ENCODE data around the gene MRPL2.

Gene MRPL2

GRCh38 chr6:43077981-43078511, 18.8 kb upstream of the MRPL2 start:
- no peaks in the 10 kb centered on the region for H4K20me1 ChIP-seq (ENCODE audit: insufficient read depth, low read length)
- H3K36me3 ChIP-seq (ENCODE audit: insufficient read depth, low read length): no peaks in the 10 kb centered on the region
- no peak overlapping the region for H3K4me2 ChIP-seq (ENCODE audit: low read length)
- no peak overlapping the region for H2AFZ ChIP-seq (ENCODE audit: low read length)
- TF ChIP-seq EZH2 (IDR thresholded peaks at IDR 0.05; ENCODE audit: borderline replicate concordance, low read length) (no peak), CTCF (IDR thresholded peaks at IDR 0.05; ENCODE audit: low read length) (no peak)
- no peaks in the 10 kb centered on the region for H3K27me3 ChIP-seq (ENCODE audit: insufficient read depth, low read length)
- H3K79me2 ChIP-seq (ENCODE audit: insufficient read depth, low read length): no peaks in the 10 kb centered on the region
- no peak overlapping the region for H3K27ac ChIP-seq (ENCODE audit: low read depth, low read length, poor library complexity, severe bottlenecking)
- H3K4me3 ChIP-seq (ENCODE audit: low read depth, low read length, poor library complexity, severe bottlenecking): no peak overlapping the region
- peaks cover 8% of the 10 kb centered on the region for H3K4me1 ChIP-seq (ENCODE audit: insufficient read depth, low read length, severe bottlenecking)
- H3K9ac ChIP-seq (ENCODE audit: low read length): no peak overlapping the region
- no peaks in the 10 kb centered on the region for H3F3A ChIP-seq (ENCODE audit: insufficient read depth, low read length)
- H3K9me2 ChIP-seq (ENCODE audit: low read depth, low read length): no peaks in the 10 kb centered on the region
- H3K9me3 ChIP-seq (ENCODE audit: low read length): no peaks in the 10 kb centered on the region

- Histone ChIP-seq H4K20me1 (ENCODE audit: insufficient read depth, low read length) (no peaks in the 10 kb centered on the region), H3K27ac (ENCODE audit: low read depth, low read length, poor library complexity, severe bottlenecking) (no peak overlapping the region), H2AFZ (ENCODE audit: low read length) (no peak overlapping the region)
Measured at GRCh38 chr6:43077333-43077809, 18.1 kb upstream of the MRPL2 start.

GRCh38 chr6:43076464-43077332, 17.5 kb upstream of the MRPL2 start:
- Histone ChIP-seq H3K4me2 (ENCODE audit: low read length) (peak overlapping the region; percentile 51), H3K4me1 (ENCODE audit: insufficient read depth, low read length, severe bottlenecking) (peaks cover 8% of the 10 kb centered on the region), H3K4me3 (ENCODE audit: low read depth, low read length, poor library complexity, severe bottlenecking) (peak overlapping the region; percentile 50), H2AFZ (ENCODE audit: low read length) (no peak overlapping the region), H3K27ac (ENCODE audit: low read depth, low read length, poor library complexity, severe bottlenecking) (no peak overlapping the region), H3K9me2 (ENCODE audit: low read depth, low read length) (no peaks in the 10 kb centered on the region), H3K9ac (ENCODE audit: low read length) (no peak overlapping the region; the same call in 1 of the 2 replicates), H3K9me3 (ENCODE audit: low read length) (no peaks in the 10 kb centered on the region), H3K79me2 (ENCODE audit: insufficient read depth, low read length) (no peaks in the 10 kb centered on the region), H4K20me1 (ENCODE audit: insufficient read depth, low read length) (no peaks in the 10 kb centered on the region), H3K27me3 (ENCODE audit: insufficient read depth, low read length) (no peaks in the 10 kb centered on the region), H3K36me3 (ENCODE audit: insufficient read depth, low read length) (no peaks in the 10 kb centered on the region), H3F3A (ENCODE audit: insufficient read depth, low read length) (no peaks in the 10 kb centered on the region)
- no peak for TF ChIP-seq CTCF (IDR thresholded peaks at IDR 0.05; ENCODE audit: low read length)
- TF ChIP-seq EZH2 (IDR thresholded peaks at IDR 0.05; ENCODE audit: borderline replicate concordance, low read length): peak; percentile 28; the same call in 1 of the 2 replicates

More at GRCh38 chr6:43077333-43077809, 18.1 kb upstream of the MRPL2 start:
- H3K79me2 ChIP-seq (ENCODE audit: insufficient read depth, low read length): no peaks in the 10 kb centered on the region
- no peaks in the 10 kb centered on the region for H3K27me3 ChIP-seq (ENCODE audit: insufficient read depth, low read length)
- no peaks in the 10 kb centered on the region for H3F3A ChIP-seq (ENCODE audit: insufficient read depth, low read length)
- H3K9ac ChIP-seq (ENCODE audit: low read length): no peak overlapping the region
- H3K9me2 ChIP-seq (ENCODE audit: low read depth, low read length): no peaks in the 10 kb centered on the region
- no peak overlapping the region for H3K4me3 ChIP-seq (ENCODE audit: low read depth, low read length, poor library complexity, severe bottlenecking)
- peak overlapping the region; percentile 51; the same call in 1 of the 2 replicates for H3K4me2 ChIP-seq (ENCODE audit: low read length)
- H3K9me3 ChIP-seq (ENCODE audit: low read length): no peaks in the 10 kb centered on the region
- H3K4me1 ChIP-seq (ENCODE audit: insufficient read depth, low read length, severe bottlenecking): peaks cover 8% of the 10 kb centered on the region
- TF ChIP-seq EZH2 (IDR thresholded peaks at IDR 0.05; ENCODE audit: borderline replicate concordance, low read length) (no peak), CTCF (IDR thresholded peaks at IDR 0.05; ENCODE audit: low read length) (no peak)
- no peaks in the 10 kb centered on the region for H3K36me3 ChIP-seq (ENCODE audit: insufficient read depth, low read length)
